ENCODE data around the gene PSMA8.
"Not testable (repeated sequence)": the region's sequence is repeated elsewhere in the genome, so short reads cannot be mapped to it uniquely, and the experiment has no call there.

PSMA8 gene

DNA sequence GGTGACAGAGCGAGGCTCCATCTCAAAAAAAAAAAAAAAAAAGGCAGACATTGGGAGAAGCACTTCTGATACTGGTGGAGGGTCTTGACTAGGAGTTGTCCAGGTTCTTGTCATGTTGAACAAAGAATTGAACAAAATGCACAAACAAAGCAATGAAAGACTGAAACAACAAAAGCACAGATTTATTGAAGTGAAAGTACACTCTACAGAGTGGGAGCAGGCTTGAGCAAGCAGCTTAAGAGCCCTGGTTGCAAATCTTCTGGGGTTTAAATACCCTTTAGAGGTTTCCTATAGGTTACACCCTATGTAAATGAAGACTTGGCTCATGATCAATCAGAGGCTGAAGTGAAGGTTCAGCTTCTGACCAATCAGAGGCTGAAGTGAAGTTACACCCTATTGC, 36.8 kb upstream of the PSMA8 start:
- H3K27ac ChIP-seq: no peak overlapping the region
- TF ChIP-seq, protein P1, sequence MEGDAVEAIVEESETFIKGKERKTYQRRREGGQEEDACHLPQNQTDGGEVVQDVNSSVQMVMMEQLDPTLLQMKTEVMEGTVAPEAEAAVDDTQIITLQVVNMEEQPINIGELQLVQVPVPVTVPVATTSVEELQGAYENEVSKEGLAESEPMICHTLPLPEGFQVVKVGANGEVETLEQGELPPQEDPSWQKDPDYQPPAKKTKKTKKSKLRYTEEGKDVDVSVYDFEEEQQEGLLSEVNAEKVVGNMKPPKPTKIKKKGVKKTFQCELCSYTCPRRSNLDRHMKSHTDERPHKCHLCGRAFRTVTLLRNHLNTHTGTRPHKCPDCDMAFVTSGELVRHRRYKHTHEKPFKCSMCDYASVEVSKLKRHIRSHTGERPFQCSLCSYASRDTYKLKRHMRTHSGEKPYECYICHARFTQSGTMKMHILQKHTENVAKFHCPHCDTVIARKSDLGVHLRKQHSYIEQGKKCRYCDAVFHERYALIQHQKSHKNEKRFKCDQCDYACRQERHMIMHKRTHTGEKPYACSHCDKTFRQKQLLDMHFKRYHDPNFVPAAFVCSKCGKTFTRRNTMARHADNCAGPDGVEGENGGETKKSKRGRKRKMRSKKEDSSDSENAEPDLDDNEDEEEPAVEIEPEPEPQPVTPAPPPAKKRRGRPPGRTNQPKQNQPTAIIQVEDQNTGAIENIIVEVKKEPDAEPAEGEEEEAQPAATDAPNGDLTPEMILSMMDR (conservative IDR thresholded peaks at IDR 0.05): no peak

GRCh38 chr18:26097563-26097962, 36.1 kb upstream of the PSMA8 start:
- TF ChIP-seq, protein P1 (conservative IDR thresholded peaks at IDR 0.05): no peak

DNA sequence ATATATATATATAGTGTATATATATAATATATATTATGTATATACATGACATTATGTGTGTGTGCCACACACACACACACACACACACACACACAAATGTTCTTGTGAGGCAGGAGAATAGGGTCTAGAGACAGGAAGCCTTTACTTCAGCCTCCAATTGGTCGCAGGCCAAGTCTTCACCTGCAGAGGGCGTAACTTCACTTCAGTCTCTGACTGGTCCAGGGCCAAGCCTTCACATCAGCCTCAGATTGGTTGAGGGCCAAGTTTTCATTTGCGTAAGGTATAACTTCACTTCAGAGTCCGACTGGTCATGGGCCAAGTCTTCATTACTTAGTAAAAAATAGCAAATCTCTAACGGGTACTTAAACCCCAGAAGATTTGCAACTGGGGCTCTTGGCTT, 30.1 kb upstream of the PSMA8 start:
- H3K27ac ChIP-seq: no peak overlapping the region
- TF ChIP-seq, protein P1 (conservative IDR thresholded peaks at IDR 0.05): no peak; the same call in 1 of the 2 replicates

More at GRCh38 chr18:26097563-26097962, 36.1 kb upstream of the PSMA8 start:
- no peak overlapping the region for H3K27ac ChIP-seq

- TF ChIP-seq, protein P1 (conservative IDR thresholded peaks at IDR 0.05): no peak
- H3K27ac ChIP-seq: no peak overlapping the region
Observed at GRCh38 chr18:26104035-26104434, 29.6 kb upstream of the PSMA8 start.

- no peak overlapping the region for H3K27ac ChIP-seq
- TF ChIP-seq, protein P1 (conservative IDR thresholded peaks at IDR 0.05): no peak
Observed at GRCh38 chr18:26119246-26119645, 14.4 kb upstream of the PSMA8 start.

- TF ChIP-seq, protein P1 (conservative IDR thresholded peaks at IDR 0.05): no peak
- H3K27ac ChIP-seq: no peak overlapping the region
Observed at GRCh38 chr18:26121476-26121875, 12.2 kb upstream of the PSMA8 start.

DNA sequence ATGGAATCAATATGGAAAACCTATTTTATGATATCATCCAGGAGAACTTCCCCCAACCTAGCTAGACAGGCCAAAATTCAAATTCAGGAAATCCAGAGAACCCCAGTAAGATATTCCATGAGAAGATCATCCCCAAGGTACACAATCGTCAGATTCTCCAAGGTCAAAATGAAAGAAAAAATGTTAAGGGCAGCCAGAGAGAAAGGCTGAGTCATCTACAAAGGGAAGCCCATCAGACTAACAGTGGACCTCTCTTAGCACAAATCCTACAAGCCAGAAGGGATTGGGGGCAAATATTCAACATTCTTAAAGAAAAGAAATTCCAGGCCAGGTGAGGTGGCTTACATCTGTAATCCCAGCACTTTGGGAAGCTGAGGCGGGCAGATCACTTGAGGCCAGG, 11.7 kb upstream of the PSMA8 start:
- not testable (repeated sequence) for H3K27ac ChIP-seq

DNA sequence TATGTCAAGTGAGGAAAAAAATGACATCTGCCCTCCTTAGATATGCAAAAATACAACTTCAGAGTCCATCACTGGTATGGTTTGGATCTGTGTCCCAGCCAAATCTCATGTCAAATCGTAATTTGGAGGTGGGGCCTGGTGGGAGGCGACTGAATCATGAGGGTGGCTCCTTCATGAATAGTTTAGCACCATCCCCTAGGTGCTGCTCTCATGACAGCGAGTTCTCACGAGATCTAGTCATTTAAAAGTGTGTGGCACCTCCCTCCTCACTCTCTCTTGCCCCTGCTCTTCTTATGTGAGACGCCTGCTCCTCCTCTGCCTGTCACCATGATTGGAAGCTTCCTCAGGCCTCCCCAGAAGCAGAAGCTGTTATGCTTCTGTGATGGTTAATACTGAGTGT, 5.9 kb upstream of the PSMA8 start:
- TF ChIP-seq, protein P1 (conservative IDR thresholded peaks at IDR 0.05): no peak
- no peak overlapping the region for H3K27ac ChIP-seq

DNA sequence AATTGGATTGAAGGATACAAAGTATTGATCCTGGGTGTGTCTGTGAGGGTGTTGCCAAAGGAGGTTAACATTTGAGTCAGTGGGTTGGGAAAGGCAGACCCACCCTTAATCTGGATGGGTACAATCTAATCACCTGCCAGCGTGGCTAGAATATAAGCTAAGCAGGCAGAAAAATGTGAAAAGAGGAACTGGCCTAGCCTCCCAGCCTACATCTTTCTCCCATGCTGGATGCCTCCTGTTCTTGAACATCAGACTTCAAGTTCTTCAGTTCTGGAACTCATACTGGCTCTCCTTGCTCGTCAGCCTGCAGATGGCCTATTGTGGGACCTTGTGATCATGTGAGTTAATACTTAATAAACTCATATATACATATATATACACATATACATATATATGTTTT, 5.5 kb upstream of the PSMA8 start:
- not testable (repeated sequence) for H3K27ac ChIP-seq
